HepG2 (cell line): ENCODE data around the gene PNPLA2. TPM values are rescaled to one million over a fixed set of nuclear protein-coding genes. Genes with fewer than 3 reads are reported as not detected.

ENCODE experiments used
- BCLAF1 ChIP-seq: fragments of 450-650 bp; IDR thresholded peaks from 2 replicates; pipeline ENCODE4 v1.6.1; 2017; ENCODE audit warnings: mild to moderate bottlenecking
- CHCHD3 ChIP-seq: sonication (generic); formaldehyde crosslinking; IDR thresholded peaks from 2 replicates; pipeline ENCODE4 v1.8.0; 2022; ENCODE audit warnings: mild to moderate bottlenecking, missing genetic modification reagents, moderate library complexity
- ETV5 ChIP-seq: IDR thresholded peaks from 2 replicates; pipeline ENCODE4 v1.6.1; 2018; ENCODE audit warnings: missing biosample characterization, missing genetic modification reagents, inconsistent platforms, borderline replicate concordance
- MYC ChIP-seq: sonication (generic); formaldehyde crosslinking; IDR thresholded peaks from 2 replicates; pipeline ENCODE4 v1.9.0; 2021; ENCODE audit warnings: missing genetic modification reagents, borderline replicate concordance
- PAF1 ChIP-seq: IDR thresholded peaks from 2 replicates; pipeline ENCODE4 v1.6.1; 2016; ENCODE audit warnings: missing genetic modification reagents, missing compliant biosample characterization
- SNRNP70 ChIP-seq: fragments of 200-400 bp; formaldehyde crosslinking; IDR thresholded peaks from 2 replicates; pipeline ENCODE4 v1.6.1; 2017; ENCODE audit warnings: mild to moderate bottlenecking, low read depth, low read length, moderate library complexity
- TFAP4 ChIP-seq: sonication (generic); IDR thresholded peaks from 2 replicates; pipeline ENCODE4 v1.6.1; 2016; ENCODE audit warnings: low read depth, borderline replicate concordance
- THAP8 ChIP-seq: sonication (generic); formaldehyde crosslinking; IDR thresholded peaks from 2 replicates; pipeline ENCODE4 v1.5.1; 2020; ENCODE audit warnings: missing genetic modification reagents, mild to moderate bottlenecking, borderline replicate concordance
- U2AF2 ChIP-seq: fragments of 200-400 bp; formaldehyde crosslinking; IDR thresholded peaks from 2 replicates; pipeline ENCODE4 v1.6.1; 2017; ENCODE audit warnings: low read depth, mild to moderate bottlenecking, low read length
- XRCC5 ChIP-seq: fragments of 200-400 bp; formaldehyde crosslinking; optimal IDR thresholded peaks from 2 replicates; pipeline ENCODE3; 2017; ENCODE audit warnings: mild to moderate bottlenecking, low read length
- ZBTB40 ChIP-seq, 2 experiments: fragments of 450-650 bp in 1 of 2; sonication (generic) in 1 of 2; formaldehyde crosslinking in 1 of 2; IDR thresholded peaks; 2 replicates each; pipeline versions ENCODE4 v1.6.1 to v1.8.0; 2016 to 2022; ENCODE audit warnings: antibody characterized with exemption in 1 of 2, mild to moderate bottlenecking in 1 of 2, missing genetic modification reagents in 1 of 2
- ZNF350 ChIP-seq: sonication (generic); formaldehyde crosslinking; IDR thresholded peaks from 2 replicates; pipeline ENCODE4 v1.4.0; 2020; ENCODE audit warnings: mild to moderate bottlenecking, low read depth, missing genetic modification reagents, borderline replicate concordance
- ZNF547 ChIP-seq: sonication (generic); formaldehyde crosslinking; IDR thresholded peaks from 2 replicates; pipeline ENCODE4 v1.5.1; 2020; ENCODE audit warnings: mild to moderate bottlenecking, missing genetic modification reagents
- ZNF703 ChIP-seq: sonication (generic); formaldehyde crosslinking; IDR thresholded peaks from 2 replicates; pipeline ENCODE4 v1.5.1; 2020; ENCODE audit warnings: missing genetic modification reagents, mild to moderate bottlenecking, moderate library complexity, borderline replicate concordance
- ZNF772 ChIP-seq: sonication (generic); formaldehyde crosslinking; IDR thresholded peaks from 2 replicates; pipeline ENCODE4 v1.5.0; 2020; ENCODE audit warnings: mild to moderate bottlenecking, missing genetic modification reagents
- polyA plus RNA-seq, 8 experiments: library from polyadenylated mRNA; depleted of rRNA in 3 of 8; stranded (reverse) in 7 of 8; unstranded in 1 of 8; fragments of >200 nt; fragmentation: Illumina TruSeq in 4 of 8; extraction: Trizol in 4 of 8; gene quantifications; 2 replicates each; pipeline versions ENCODE4 v1.2.1 to v1.2.3, GENCODE V29; 2011 to 2016; ENCODE audit warnings: low read depth in 4 of 8, missing spikeins in 1 of 8, mixed read lengths in 1 of 8; ENCODE audit not compliant: insufficient read depth in 1 of 8
- total RNA-seq, 5 experiments: library from RNA; depleted of rRNA; stranded (reverse); fragments of >200 nt; fragmentation: Illumina TruSeq; extraction: Trizol; gene quantifications; 2 replicates each; pipeline ENCODE4 v1.2.3, GENCODE V29; 2016; ENCODE audit warnings: low read depth in 1 of 5

The PNPLA2 gene
- total and polyA plus RNA-seq, 2 of the 13 experiments (the other 11 are each of a cell fraction or from before 2014, with no cell fraction given) = 10.5 to 43.2 TPM

GRCh38 chr11:842370-843002, 23.8 kb downstream of the PNPLA2 start, which contains the start of the genes POLR2L and TSPAN4 (continued):
- TF ChIP-seq ZBTB40 (IDR thresholded peaks at IDR 0.05) (no peak), ZBTB40 (CRISPR knock-in tag; IDR thresholded peaks at IDR 0.05) (peak; percentile 36), TFAP4 (no peak), MYC (CRISPR knock-in tag) (peak; percentile 72), ZNF350 (CRISPR knock-in tag) (no peak), U2AF2 (no peak), THAP8 (CRISPR knock-in tag) (no peak), BCLAF1 (no peak), ETV5 (no peak), SNRNP70 (no peak), PAF1 (no peak), ZNF703 (CRISPR knock-in tag) (no peak; the same call in 1 of the 2 replicates), ZNF772 (CRISPR knock-in tag) (peak; percentile 6; the same call in 1 of the 2 replicates), CHCHD3 (no peak), XRCC5 (peak; percentile 44), ZNF547 (CRISPR knock-in tag) (peak; percentile 84)
